Measurements from ENCODE around the gene SLC7A1.
"Not testable (repeated sequence)": the region's sequence is repeated elsewhere in the genome, so short reads cannot be mapped to it uniquely, and the experiment has no call there.

The SLC7A1 gene

GRCh38 chr13:29595380-29596063, at the start of gene SLC7A1:
TSS of gene SLC7A1 (minus strand) at chr13:29595688. CDS start at chr13:29536188, 59,500 bp downstream.
- TF ChIP-seq POLR2A (IDR thresholded peaks at IDR 0.05; ENCODE audit: low read length) (no peak), GATA1 (IDR thresholded peaks at IDR 0.05; ENCODE audit: low read depth, low read length) (no peak)
- DNase-seq: peak; percentile 89 to 94

GRCh38 chr13:29640665-29641064, 45.2 kb upstream of the SLC7A1 start:
- DNase-seq: no peak
- no peak for TF ChIP-seq GATA1 (IDR thresholded peaks at IDR 0.05; ENCODE audit: low read depth, low read length)
- no peak for TF ChIP-seq POLR2A (IDR thresholded peaks at IDR 0.05; ENCODE audit: low read length)

GRCh38 chr13:29636831-29637230, 41.3 kb upstream of the SLC7A1 start:
- not testable (repeated sequence) for DNase-seq

- no peak for DNase-seq
- TF ChIP-seq GATA1 (IDR thresholded peaks at IDR 0.05; ENCODE audit: low read depth, low read length) (no peak), POLR2A (IDR thresholded peaks at IDR 0.05; ENCODE audit: low read length) (no peak)
These were observed 29.5 kb upstream of the SLC7A1 start for GRCh38 chr13:29624997-29625396.

GRCh38 chr13:29621841-29622240, 26.4 kb upstream of the SLC7A1 start:
- TF ChIP-seq POLR2A (IDR thresholded peaks at IDR 0.05; ENCODE audit: low read length): no peak
- no peak for TF ChIP-seq GATA1 (IDR thresholded peaks at IDR 0.05; ENCODE audit: low read depth, low read length)
- DNase-seq: no peak

- DNase-seq: no peak
These were observed 25.7 kb upstream of the SLC7A1 start for GRCh38 chr13:29621051-29621800.

GRCh38 chr13:29619995-29620394, 24.5 kb upstream of the SLC7A1 start:
- no peak for DNase-seq

More at GRCh38 chr13:29621051-29621800, 25.7 kb upstream of the SLC7A1 start:
- TF ChIP-seq POLR2A (IDR thresholded peaks at IDR 0.05; ENCODE audit: low read length) (no peak), GATA1 (IDR thresholded peaks at IDR 0.05; ENCODE audit: low read depth, low read length) (no peak)

GRCh38 chr13:29613101-29613500, 17.6 kb upstream of the SLC7A1 start:
- TF ChIP-seq POLR2A (IDR thresholded peaks at IDR 0.05; ENCODE audit: low read length): no peak
- TF ChIP-seq GATA1 (IDR thresholded peaks at IDR 0.05; ENCODE audit: low read depth, low read length): no peak
- DNase-seq: no peak

More at GRCh38 chr13:29619995-29620394, 24.5 kb upstream of the SLC7A1 start:
- TF ChIP-seq GATA1 (IDR thresholded peaks at IDR 0.05; ENCODE audit: low read depth, low read length): no peak

- no peak for DNase-seq
These were observed 12.0 kb upstream of the SLC7A1 start for GRCh38 chr13:29607465-29607864.

GRCh38 chr13:29605860-29606526, 10.5 kb upstream of the SLC7A1 start:
- no peak for TF ChIP-seq GATA1 (IDR thresholded peaks at IDR 0.05; ENCODE audit: low read depth, low read length)
- TF ChIP-seq POLR2A (IDR thresholded peaks at IDR 0.05; ENCODE audit: low read length): no peak
- no peak for DNase-seq

More at GRCh38 chr13:29607465-29607864, 12.0 kb upstream of the SLC7A1 start:
- TF ChIP-seq POLR2A (IDR thresholded peaks at IDR 0.05; ENCODE audit: low read length) (no peak), GATA1 (IDR thresholded peaks at IDR 0.05; ENCODE audit: low read depth, low read length) (no peak)

- DNase-seq: no peak
- TF ChIP-seq POLR2A (IDR thresholded peaks at IDR 0.05; ENCODE audit: low read length) (no peak), GATA1 (IDR thresholded peaks at IDR 0.05; ENCODE audit: low read depth, low read length) (no peak)
These were observed 2.8 kb upstream of the SLC7A1 start for GRCh38 chr13:29598321-29598720.

- no peak for DNase-seq
- TF ChIP-seq GATA1 (IDR thresholded peaks at IDR 0.05; ENCODE audit: low read depth, low read length) (no peak), POLR2A (IDR thresholded peaks at IDR 0.05; ENCODE audit: low read length) (no peak)
These were observed 2.2 kb upstream of the SLC7A1 start for GRCh38 chr13:29597706-29598105.

GRCh38 chr13:29597246-29597645, 1.8 kb upstream of the SLC7A1 start:
- TF ChIP-seq GATA1 (IDR thresholded peaks at IDR 0.05; ENCODE audit: low read depth, low read length): no peak
- no peak for TF ChIP-seq POLR2A (IDR thresholded peaks at IDR 0.05; ENCODE audit: low read length)
- DNase-seq: no peak

GRCh38 chr13:29596064-29596418, 553 bp upstream of the SLC7A1 start:
- DNase-seq: no peak
- TF ChIP-seq POLR2A (IDR thresholded peaks at IDR 0.05; ENCODE audit: low read length): no peak
- no peak for TF ChIP-seq GATA1 (IDR thresholded peaks at IDR 0.05; ENCODE audit: low read depth, low read length)
